Activated CD4-positive, alpha-beta T cell treated with anti-CD3 and anti-CD28 coated beads for 24 hours (primary cell): ENCODE data around the gene NRG3.

Source experiments
- DNase-seq, 2 donors: peaks; one replicate each; pipeline ENCODE4 v3.0.0-alpha.2; 2020; ENCODE audit warnings: low read depth in 2 of 2

Gene NRG3

DNA sequence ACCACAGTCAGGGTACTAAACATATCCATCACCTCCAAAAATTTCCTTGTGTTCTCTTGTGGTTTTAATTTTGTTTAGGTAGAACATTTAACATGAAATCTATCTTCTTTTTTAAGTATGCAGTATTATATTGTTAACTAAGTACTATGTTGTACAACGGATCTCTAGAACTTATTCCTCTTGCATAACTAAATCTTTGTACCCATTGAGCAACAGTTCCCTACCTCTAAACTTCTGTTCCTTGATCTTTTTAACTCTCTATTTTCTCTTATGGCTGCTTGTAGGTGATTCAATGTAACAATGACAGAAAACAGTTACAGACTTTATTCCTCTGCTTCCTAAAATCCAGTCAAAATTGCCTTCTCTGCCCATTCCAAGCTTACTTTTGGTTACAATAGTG lies 9.9 kb downstream of the NRG3 start:
- no peak for DNase-seq

DNA sequence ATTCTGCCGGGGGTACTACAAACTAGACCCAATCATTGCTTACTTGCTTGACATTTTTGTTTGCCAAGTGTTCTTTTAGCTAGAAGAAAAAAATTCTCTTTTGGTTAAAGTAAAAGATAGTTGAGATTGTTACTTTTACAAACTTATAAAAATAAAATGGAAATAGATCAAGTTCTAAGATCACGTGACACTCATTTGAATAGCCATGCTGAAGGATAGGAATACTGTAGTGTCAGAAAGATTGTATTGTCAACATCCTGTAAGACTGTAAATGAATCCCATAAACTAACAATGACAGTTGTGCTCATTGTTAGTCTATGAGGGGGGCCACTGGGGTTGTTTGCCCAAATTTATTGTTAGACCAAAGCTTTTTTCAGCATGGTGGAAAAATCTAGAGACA lies 10.5 kb downstream of the NRG3 start:
- DNase-seq, result no peak

DNA sequence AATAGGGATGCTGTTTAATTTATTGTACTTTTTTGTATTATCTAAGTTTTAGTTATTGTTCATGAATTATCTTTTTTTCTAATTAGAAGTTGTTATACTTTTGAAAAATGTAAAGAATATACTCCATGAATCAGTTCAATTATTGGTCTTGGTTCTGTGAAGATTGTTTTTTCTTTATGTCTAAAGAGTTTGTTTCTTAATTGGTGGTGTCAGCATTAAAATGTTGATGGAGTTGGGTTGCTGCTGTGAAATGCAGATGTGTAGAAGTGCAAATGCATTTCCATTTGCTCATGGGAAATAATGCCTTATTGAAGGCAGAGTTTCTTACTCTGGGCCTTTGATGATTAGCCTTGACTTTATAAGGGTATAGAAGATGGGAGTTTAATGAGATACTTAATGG lies 11.9 kb downstream of the NRG3 start:
- no peak for DNase-seq

DNA sequence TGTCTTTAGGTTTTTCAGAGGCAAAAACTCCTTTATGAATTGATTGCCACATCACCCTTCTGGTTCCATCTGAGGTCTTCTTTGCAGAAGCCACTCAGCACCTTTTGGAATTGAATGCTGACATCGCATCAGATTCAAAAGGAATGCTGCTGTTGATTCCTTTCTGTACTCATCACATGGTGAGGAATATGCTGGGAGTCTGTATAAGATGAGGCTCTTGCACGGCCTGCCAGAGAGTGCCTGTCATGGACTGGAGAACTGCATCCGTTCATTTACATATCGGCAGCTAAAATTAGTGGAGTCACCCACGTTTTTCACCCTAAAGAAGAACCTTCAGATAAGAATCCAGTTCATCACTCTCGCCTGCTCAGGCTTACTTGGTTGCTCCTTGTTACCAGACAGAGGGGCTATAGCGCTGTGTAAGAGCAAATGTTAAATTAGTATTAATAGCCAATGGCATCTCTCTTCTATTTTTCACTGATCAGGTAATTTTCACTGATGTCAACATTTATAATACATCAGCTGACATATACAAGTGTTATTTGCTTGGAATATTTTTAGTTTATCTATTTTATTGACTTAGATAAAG lies 14.3 kb downstream of the NRG3 start:
- no peak for DNase-seq

DNA sequence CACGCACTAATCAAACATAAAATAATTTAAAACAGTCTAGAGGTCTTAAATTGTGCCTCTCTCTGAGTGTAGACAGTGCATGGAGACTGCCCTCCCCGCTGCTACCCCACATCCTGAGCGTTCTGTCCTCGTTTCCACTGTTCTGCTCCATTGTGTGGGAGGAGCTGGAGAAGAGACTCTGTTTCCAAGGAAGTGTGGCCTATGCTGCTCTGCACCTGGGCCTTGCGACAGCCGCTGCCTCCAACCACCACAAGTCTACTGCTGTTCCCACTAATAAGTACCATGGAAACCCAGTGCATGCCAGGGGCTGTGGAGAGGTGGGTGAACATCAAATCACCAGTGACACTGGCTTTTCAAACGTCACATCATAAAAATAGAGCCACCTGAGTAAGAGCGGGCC lies 19.6 kb downstream of the NRG3 start:
- no peak for DNase-seq

DNA sequence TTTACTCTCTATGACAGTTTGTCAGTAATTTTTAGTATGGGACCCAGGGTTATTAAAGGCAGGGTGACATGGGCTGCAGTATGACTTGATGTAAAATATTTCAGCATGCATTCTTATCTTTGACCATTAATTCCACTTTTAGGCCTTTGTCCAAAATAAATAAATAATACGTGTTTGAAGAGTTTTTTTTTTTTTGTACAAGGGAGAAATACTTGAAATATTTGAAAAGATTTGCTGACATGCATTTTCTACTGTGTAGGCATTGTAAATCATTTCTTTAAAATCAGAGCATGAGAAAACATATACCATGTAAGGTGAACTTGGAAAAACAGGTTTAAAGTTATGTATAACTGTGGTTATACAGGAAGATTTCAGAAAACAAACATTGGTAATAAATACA lies 23.5 kb downstream of the NRG3 start:
- no peak for DNase-seq

DNA sequence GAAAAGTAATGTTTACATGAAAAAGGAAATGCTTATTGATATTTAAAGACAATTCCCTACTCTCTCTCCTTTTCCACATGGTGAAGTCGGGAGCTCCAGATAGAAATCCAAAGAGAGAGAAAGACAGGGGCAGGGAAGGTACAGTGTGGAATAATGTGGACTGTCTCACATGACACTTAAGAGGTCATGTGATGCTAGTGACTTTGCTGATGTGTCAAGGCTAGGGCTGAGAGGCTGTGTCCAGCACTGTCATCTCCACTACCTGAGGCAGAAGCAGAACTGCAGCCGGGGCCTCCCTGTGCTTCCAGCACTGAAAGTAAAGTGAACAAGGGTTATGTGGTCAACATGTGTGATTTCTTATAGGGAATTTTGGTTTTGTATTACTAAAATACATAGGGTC lies 26.0 kb downstream of the NRG3 start:
- DNase-seq, result no peak

DNA sequence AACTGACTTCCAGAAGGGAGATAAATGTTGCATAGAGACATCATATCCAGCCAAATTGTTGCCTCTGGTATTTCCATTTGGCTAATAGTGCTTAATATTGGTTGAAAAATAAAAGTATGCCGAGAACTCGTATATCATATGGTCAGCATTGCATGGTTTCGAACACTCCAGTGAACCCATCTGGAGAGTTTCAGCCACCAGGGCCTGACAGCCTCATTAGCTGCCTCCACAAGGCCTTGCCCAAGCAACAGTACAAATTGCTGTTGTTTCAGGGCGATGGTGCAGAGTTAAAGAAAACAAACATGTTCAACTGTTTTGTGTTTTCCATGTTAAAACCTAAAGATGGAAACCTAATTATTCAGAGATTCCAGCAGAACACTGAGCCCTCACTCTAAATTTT lies 28.5 kb downstream of the NRG3 start:
- DNase-seq, result no peak

DNA sequence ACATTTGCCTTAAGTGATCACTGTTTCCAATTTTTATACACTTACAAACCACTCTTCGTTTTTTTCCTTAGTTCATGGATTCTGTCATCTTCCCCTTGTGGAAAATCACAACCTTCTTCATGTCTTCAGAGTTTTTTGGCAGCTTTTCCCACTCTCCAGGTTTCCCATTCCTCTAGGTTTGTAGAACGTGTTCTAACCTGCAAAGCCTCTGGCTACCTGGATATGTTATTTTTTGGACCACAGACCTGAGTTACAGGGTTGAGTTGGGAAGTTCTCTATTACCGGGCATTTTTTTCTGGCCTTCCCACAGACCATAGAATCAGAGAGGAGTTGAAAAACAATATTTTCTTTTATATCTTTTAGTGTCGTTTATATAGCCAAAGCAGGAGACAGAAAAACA lies 30.2 kb downstream of the NRG3 start:
- no peak for DNase-seq

DNA sequence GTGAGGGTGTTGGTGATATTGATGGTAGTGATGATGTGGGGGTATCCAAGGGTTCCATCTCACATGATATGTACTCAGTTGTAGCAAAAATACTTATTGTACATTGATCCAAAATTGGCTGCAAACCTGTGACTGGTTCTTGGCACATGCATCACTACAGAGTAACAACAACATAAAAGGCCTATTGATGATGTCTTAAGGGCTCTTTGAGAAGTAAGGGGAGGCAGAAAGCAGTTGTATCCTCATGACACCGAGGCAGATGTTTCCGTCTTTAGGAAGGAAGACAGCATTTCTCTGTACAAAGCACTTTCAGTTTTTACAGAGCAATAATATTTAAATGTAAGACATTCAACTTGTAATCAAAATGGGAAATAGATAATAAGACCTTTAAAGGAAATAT lies 34.5 kb downstream of the NRG3 start:
- no peak for DNase-seq

DNA sequence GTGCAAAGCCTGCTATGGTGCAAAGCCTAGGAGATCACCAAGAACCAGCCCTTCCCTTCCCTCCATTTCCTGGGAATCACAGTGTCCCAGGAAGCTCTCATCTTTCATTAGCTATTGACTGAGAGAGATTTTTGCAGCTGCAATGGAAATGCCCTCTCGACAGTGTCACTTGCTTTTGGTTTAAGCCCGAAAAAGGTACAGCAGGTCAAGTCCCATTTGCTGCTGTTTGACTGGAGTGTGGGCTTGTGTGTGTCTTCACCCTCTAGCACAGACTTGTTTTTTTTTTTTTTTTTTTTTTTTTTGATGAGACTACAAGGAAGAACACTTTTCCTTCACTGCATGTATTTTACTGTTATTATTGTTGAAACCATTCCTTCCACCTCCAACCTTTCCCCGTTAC lies 36.3 kb downstream of the NRG3 start:
- no peak for DNase-seq

DNA sequence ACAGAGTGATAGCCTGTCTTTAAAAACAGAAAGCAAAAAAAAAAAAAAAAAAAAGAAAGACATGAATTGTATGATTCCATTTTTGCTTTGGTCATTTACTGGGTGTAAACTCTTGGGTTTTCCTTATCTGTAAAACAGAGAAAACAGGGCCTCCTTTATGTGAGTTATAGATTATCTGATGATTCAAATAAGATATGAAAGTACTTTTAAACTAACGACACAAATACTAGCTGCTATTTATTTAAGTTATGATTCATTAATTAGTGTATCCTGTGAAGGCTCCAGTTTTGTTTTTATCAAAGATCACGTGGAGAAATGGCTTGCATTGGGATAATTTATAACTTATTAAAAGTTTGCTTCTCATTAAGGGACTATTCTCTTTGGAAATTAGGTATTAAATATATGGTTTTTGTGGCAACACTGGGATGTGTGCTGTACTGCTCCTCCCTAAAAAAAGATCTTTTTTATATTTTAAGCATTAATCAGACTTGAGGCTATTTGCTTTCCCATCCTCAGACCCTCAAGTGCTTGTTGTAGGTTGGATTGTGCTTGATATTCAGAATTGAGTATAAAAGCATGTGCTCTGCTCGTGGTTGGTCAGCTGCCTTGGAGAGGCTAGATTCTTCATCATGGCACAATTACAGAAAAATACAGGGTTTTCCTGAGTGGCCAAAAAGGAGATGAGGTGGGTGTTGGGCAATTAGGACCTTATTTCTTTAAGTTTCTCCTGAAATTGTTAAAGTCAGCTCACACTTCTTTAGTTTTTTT lies 39.9 kb downstream of the NRG3 start:
- no peak for DNase-seq

DNA sequence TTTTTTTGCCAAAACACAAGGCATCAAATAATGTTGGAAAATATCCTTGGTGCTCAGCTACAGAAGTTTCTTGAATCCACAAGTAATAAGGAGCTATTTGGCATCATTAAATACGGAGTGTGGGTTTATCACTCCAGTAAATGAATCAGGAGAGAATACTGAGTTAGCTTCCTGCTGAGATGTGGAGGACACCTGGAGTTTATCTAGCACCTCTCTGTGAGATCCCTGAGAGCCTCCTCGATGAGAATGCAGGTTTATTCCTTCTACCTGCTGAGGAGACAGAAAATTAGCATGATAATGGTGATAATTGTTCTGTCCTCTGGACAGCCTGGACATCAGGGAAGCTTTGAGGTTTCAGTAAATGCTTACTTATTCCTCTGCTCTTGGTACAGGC lies 40.5 kb downstream of the NRG3 start:
- DNase-seq, result no peak

DNA sequence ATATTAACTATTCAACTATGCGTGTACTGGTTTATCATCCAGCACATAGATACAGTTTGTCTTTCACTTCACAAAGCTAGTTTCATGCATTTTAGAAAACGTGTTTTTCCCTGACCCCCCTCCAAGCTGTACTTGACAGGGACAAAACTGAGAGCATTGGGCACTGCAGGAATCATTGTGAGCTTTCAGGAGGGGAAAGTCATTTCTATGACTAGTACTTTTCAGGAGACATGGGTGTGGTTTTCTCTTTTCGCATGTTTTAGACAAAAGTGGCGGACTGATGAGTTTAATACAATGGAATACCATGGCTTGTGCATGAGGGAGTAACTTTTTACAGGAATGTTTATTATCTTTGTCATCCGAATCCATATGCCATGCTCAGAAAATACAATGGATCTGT lies 42.7 kb downstream of the NRG3 start:
- DNase-seq, result no peak

DNA sequence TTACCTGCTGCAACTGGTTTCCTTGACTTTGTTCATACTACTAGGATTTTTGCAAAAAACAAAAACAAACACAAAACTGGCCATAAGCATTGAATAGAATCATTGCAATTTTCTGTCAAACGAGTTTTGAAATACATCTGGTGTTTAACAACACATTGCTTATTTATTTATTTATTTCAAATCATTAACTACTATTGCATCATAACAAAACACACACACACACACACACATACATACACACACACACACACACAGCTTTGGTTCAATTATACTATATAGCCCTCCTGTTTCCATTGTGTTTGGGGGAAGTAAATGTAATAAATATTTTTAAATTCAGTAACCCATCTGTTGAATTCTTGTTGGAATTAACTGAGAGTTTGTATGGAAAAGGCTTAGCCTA lies 43.8 kb downstream of the NRG3 start:
- DNase-seq, result no peak

DNA sequence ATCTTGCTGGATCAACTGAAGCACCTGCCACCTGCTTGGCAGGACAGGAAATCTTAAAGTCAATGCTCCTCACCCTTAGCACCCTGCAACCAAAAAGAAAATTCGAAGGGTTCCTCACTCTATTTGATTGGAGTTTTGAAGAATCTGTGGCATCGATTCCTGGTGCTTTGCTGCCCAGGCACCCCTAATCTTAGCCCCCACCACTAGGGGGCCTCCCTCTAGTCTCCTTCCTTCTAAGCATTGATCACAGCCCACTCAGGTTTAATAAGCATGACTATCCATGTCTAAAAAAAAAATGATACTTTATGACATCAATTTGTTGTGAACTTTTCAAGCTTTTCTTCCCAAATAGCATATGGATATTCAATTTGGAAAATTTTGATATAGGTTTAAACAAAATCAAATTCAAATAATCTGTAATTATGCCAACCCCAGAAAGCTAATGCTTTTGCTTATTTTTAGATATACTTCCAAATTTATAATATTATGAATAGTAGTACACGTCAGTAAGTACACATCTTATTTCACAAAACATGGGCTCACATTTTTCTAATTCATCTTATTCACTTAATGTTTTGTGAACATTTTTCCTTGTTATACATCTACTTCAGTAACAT lies 45.3 kb downstream of the NRG3 start:
- no peak for DNase-seq

DNA sequence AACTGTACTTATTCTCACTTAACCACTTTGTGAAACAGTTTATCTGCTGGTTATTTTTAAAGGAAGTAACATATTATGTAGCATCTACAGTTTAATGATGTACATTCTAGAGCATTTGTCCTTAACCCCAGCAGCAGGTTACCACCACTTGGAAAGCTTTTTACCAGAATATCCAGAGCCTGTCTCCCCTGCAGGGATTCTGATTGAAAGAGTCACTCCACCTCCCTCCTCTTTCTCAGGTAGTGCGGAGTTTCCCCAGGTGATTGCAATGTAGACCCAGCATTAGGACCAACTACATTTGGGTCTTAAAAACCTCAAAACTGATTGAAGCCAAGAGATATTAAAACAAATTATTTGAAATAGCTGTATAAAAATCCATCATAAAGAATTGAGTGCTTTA lies 53.1 kb downstream of the NRG3 start:
- DNase-seq, result no peak

DNA sequence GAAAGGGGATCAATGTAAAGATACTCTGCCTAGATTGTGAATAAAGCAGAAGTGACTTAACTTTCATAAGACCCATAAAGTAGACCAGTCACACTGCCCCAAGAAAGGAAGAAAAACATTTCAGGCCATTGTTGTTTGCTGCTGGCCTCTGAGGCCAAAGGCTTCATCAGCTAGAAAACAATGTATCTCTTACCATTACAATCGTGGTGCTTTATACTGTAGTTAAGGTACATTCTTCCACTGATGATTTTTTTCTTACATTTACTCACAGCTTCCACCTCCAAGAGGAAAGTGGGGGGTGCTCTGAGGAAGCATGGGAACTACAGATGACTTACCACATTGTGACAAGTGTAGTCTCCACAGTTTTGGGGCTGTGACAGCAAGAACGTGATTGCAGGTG lies 68.6 kb downstream of the NRG3 start:
- DNase-seq, result no peak

DNA sequence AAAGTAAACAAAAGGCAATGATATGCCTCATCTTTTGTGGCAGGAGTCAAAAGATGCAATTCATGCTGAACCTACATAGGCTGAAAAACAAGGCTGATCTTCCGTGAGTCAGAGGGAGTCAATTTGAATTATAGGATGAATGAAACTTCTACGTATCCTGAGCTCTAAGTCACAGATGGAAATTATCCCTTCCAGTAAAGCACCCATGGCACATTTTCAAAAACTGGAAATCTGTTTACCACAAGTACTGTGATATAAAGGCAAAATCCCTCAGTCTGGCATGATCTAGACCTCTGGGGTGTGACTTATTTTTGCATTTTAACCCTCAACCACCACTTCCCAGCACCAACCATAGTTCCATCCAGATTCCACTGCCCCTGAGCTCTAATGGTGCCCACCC lies 69.6 kb downstream of the NRG3 start:
- no peak for DNase-seq

DNA sequence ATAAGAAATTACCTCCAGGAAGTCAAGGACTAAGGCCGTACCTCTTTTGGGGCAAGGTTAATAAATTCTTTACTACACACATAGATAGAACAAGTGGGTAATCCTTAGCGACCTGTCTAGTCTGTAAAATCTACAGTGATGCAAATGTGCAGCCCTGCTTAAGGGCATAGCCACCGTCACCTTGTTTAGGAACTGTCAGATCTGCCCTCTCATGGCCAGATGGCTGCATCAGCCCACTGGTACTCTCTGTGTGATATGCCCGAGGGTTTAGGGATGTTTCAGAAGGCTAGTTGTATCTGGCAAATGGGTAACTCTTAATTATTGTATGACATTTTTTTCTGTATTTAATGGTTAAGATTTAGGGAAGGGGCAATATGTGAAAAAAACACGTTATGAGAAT lies 74.3 kb downstream of the NRG3 start:
- no peak for DNase-seq

DNA sequence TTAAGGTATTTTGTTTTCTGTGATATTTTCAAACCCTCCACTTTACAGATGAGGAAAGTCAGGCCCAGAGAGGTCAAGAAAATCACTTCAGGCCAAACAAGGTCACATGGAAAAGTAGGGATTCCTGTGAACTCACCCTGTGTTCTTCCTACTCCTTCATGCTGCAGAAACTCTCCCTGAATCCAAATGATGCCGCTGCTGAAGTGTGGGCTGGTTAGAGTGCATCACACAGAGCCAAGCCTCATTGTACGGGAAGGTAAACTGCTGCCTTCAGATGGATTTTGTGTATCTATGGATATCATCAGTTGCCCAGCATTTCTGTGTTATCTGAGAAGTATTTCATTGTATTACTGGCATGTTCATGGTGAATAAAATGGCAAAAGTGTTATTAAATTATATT lies 75.4 kb downstream of the NRG3 start:
- DNase-seq, result no peak

DNA sequence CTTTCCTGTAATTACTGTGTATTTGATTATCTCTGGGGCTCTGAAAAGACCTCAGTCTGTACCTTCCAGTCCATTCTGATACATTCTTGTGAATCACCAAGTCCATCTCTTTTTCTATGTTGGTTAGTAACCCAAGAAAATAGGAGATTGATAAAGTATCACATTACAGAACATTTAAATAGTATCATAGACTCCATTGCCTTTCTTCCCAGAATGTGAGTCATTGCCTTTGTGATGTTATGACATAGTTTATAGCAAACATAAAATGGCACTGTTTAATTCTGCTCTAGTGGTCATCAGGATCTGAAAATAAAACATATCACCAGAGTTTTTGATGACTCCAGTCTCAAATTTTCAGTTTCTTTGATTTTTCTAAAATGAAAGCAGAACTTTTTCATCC lies 78.4 kb downstream of the NRG3 start:
- DNase-seq, result no peak

DNA sequence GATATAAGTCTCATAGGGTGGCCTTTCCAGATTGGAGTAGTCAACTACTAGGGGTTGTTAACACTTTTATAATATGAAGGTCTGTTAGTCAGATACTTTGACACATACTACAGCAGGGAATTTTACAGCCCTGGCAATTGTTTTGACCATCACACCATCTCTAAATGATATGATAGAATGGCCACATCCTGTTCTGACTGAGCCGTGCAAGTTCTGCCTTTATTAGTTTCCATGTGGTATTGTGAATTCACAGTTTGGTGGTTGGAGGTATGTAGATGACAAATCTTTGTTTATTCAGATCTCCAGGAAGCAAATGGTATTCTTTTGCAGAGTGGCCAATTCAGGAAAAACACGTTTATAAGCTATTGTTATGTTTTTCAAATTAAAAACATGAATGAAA lies 83.0 kb downstream of the NRG3 start:
- DNase-seq, result no peak

DNA sequence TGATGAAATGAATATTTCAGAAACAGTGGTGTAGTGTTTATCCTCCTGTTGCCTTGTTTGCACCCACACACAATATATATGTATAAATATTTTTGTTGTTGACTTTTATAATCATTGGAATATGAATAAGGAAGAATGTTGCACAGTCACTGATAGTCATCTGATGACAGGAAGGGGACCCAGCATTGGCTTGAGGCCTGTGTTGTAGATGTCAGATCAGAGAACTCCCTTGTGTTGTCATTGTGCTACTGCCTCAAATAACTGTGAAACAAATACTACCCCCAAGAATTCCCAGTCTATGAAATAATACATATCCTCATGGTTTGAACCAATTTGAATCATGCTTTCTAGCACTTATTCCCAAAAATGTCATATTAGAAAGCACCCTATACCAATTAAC lies 84.0 kb downstream of the NRG3 start:
- no peak for DNase-seq
